Measurements from ENCODE around the gene TAS2R39.
"Not testable (repeated sequence)": the region's sequence is repeated elsewhere in the genome, so short reads cannot be mapped to it uniquely, and the experiment has no call there.

The TAS2R39 gene

GRCh38 chr7:143183024-143183423, at the start of gene TAS2R39:
Gene TAS2R39 (plus strand): TSS chr7:143183419. CDS start chr7:143183419, 0 bp downstream.
- DNase-seq: no peak

- no peak for DNase-seq
Measured at GRCh38 chr7:143147070-143147469, 36.1 kb upstream of the TAS2R39 start.

- no peak for DNase-seq
Measured at GRCh38 chr7:143148050-143148449, 35.2 kb upstream of the TAS2R39 start.

- no peak for DNase-seq
Measured at GRCh38 chr7:143148651-143149050, 34.6 kb upstream of the TAS2R39 start.

- not testable (repeated sequence) for DNase-seq
Measured at GRCh38 chr7:143150696-143151095, 32.5 kb upstream of the TAS2R39 start.

- not testable (repeated sequence) for DNase-seq
Measured at GRCh38 chr7:143158617-143159016, 24.6 kb upstream of the TAS2R39 start.

GRCh38 chr7:143171697-143172096, 11.5 kb upstream of the TAS2R39 start:
- DNase-seq: no peak

- DNase-seq: no peak
Measured at GRCh38 chr7:143172354-143172753, 10.9 kb upstream of the TAS2R39 start.

- DNase-seq: no peak
Measured at GRCh38 chr7:143176128-143176527, 7.1 kb upstream of the TAS2R39 start.

- no peak for DNase-seq
Measured at GRCh38 chr7:143177374-143178119, 5.7 kb upstream of the TAS2R39 start.

GRCh38 chr7:143180771-143181170, 2.4 kb upstream of the TAS2R39 start:
- DNase-seq: not testable (repeated sequence)

- DNase-seq: no peak
Measured at GRCh38 chr7:143181349-143181748, 1.9 kb upstream of the TAS2R39 start.

GRCh38 chr7:143185551-143185950, 2.3 kb downstream of the TAS2R39 start:
- no peak for DNase-seq

GRCh38 chr7:143188994-143189393, 5.8 kb downstream of the TAS2R39 start:
- DNase-seq: no peak

GRCh38 chr7:143193880-143194279, 10.7 kb downstream of the TAS2R39 start:
- no peak for DNase-seq

GRCh38 chr7:143199040-143199439, 15.8 kb downstream of the TAS2R39 start:
- DNase-seq: peak; percentile 18

- DNase-seq: no peak
Measured at GRCh38 chr7:143202161-143202560, 18.9 kb downstream of the TAS2R39 start.

- DNase-seq: no peak
Measured at GRCh38 chr7:143203386-143203785, 20.2 kb downstream of the TAS2R39 start.

- DNase-seq: peak; percentile 61
Measured at GRCh38 chr7:143205560-143206293, 22.5 kb downstream of the TAS2R39 start.

- DNase-seq: no peak
Measured at GRCh38 chr7:143210541-143210940, 27.3 kb downstream of the TAS2R39 start.

GRCh38 chr7:143213478-143213877, 30.3 kb downstream of the TAS2R39 start:
- not testable (repeated sequence) for DNase-seq

- peak; percentile 84 for DNase-seq
Measured at GRCh38 chr7:143214789-143215679, 31.8 kb downstream of the TAS2R39 start.

- DNase-seq: no peak
Measured at GRCh38 chr7:143216151-143216550, 32.9 kb downstream of the TAS2R39 start.

Measured in OCI-M1 (cell line).